Esophagus muscularis mucosa (tissue), 4 donors: ENCODE data around the gene NYAP2. TPM values are rescaled to one million over a fixed set of nuclear protein-coding genes. Genes with fewer than 3 reads are reported as not detected.

Experiments
- DNase-seq: peaks from one replicate; pipeline ENCODE4 v3.0.0-alpha.2; 2017; ENCODE audit errors: extremely low spot score
- H3K27ac ChIP-seq, 4 donors: fragments of 200-600 bp; sonication (generic); replicated peaks in 1 of 4; 1 replicate in 3 of 4; 2 replicates in 1 of 4; pipeline ENCODE4 v1.5.1; 2016 to 2019; ENCODE audit warnings: mild to moderate bottlenecking in 1 of 4
- H3K27me3 ChIP-seq, 4 donors: fragments of 200-600 bp; sonication (generic); one replicate each; pipeline versions ENCODE4 v1.5.1 to v1.6.0; 2016 to 2019
- H3K36me3 ChIP-seq, 4 donors: fragments of 200-600 bp; sonication (generic); one replicate each; pipeline ENCODE4 v1.5.1; 2016 to 2019
- H3K4me1 ChIP-seq, 4 donors: fragments of 200-600 bp; sonication (generic); one replicate each; pipeline ENCODE4 v1.5.1; 2016 to 2019
- H3K4me3 ChIP-seq, 4 donors: fragments of 200-600 bp; sonication (generic); 1 replicate in 2 of 4; 2 replicates in 2 of 4; pipeline ENCODE4 v1.5.1; 2016 to 2019; ENCODE audit warnings: mild to moderate bottlenecking in 4 of 4, moderate library complexity in 1 of 4
- H3K9me3 ChIP-seq, 4 donors: fragments of 200-600 bp; sonication (generic); 1 replicate in 3 of 4; 2 replicates in 1 of 4; pipeline ENCODE4 v1.5.1; 2016 to 2019
- EP300 ChIP-seq: sonication (generic); formaldehyde crosslinking; IDR thresholded peaks from one replicate; pipeline ENCODE4 v1.6.1; 2017; ENCODE audit warnings: antibody characterized with exemption
- POLR2A ChIP-seq: fragments of 450-650 bp; IDR thresholded peaks from one replicate; pipeline ENCODE4 v1.6.1; 2017; ENCODE audit warnings: antibody characterized with exemption, moderate library complexity, mild to moderate bottlenecking, low read depth
- POLR2AphosphoS5 ChIP-seq, 2 donors: sonication (generic); formaldehyde crosslinking; IDR thresholded peaks; one replicate each; pipeline ENCODE4 v1.6.1; 2017; ENCODE audit warnings: antibody characterized with exemption in 2 of 2
- WGBS: methylation state at CpG from one replicate; pipeline ENCODE4 v1.1.5; 2018; 5-methylcytosine and 5-hydroxymethylcytosine counted together
- intact Hi-C: fragments of 100-400 bp; cut with DNase I; formaldehyde crosslinking; loops from one replicate; pipeline ENCODE4 v1.15.1; 2023
- total RNA-seq, 4 donors: library from RNA; depleted of rRNA; stranded (reverse); fragments of >200 nt; gene quantifications; one replicate each; pipeline versions ENCODE4 v1.1.0 to v1.2.1, GENCODE V29; 2016
- TF ChIP-seq, protein P1 (sequence below), 3 experiments: fragments of 200-600 bp in 2 of 3; fragments of 450-650 bp in 1 of 3; sonication (generic) in 2 of 3; IDR thresholded peaks; one replicate each; pipeline ENCODE4 v1.5.1; 2017 to 2019; ENCODE audit warnings: antibody characterized with exemption in 3 of 3, mild to moderate bottlenecking in 2 of 3, moderate library complexity in 1 of 3

Gene NYAP2
- total RNA-seq, 4 donors from 2014 or later: under 0.01 to 0.26 (median 0.17) TPM; not detected in 1

DNA sequence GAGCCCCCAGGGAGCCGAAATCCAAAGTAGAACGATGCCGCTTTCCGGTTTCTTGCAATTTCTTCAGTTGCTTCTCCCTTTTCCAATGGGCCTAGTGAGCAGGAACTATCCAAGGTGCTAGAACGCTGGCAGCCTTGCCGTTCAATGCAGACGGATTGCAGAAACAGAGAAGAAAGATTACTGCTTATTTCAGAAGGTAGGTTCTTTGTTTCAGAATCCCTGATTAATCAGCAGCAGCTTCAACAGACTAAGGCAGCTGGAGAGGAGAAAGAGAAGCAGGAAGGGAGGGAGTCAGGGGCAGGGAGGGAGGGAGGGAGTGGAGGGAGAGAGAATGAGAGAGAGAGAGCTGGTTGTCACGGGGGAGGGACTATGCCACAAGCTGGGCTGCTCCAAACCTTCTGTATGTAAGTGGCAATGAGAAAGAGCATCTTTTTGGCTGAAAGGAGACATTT, 576 bp downstream of the NYAP2 start:
- WGBS: 11% methylated on average over 8 of the region's 8 CpGs
- Histone ChIP-seq H3K9me3 (no peaks in the 10 kb centered on the region), H3K36me3 (no peaks in the 10 kb centered on the region), H3K27me3 (no peaks in the 10 kb centered on the region), H3K27ac (no peak overlapping the region), H3K4me3 (no peak overlapping the region), H3K4me1 (no peaks in the 10 kb centered on the region)
- intact Hi-C loops: no loop called here
- TF ChIP-seq EP300 (no peak), POLR2A (no peak), POLR2AphosphoS5 (IDR thresholded peaks at IDR 0.05) (no peak)
- TF ChIP-seq, protein P1, sequence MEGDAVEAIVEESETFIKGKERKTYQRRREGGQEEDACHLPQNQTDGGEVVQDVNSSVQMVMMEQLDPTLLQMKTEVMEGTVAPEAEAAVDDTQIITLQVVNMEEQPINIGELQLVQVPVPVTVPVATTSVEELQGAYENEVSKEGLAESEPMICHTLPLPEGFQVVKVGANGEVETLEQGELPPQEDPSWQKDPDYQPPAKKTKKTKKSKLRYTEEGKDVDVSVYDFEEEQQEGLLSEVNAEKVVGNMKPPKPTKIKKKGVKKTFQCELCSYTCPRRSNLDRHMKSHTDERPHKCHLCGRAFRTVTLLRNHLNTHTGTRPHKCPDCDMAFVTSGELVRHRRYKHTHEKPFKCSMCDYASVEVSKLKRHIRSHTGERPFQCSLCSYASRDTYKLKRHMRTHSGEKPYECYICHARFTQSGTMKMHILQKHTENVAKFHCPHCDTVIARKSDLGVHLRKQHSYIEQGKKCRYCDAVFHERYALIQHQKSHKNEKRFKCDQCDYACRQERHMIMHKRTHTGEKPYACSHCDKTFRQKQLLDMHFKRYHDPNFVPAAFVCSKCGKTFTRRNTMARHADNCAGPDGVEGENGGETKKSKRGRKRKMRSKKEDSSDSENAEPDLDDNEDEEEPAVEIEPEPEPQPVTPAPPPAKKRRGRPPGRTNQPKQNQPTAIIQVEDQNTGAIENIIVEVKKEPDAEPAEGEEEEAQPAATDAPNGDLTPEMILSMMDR (IDR thresholded peaks at IDR 0.05): no peak
- no peak for DNase-seq

DNA sequence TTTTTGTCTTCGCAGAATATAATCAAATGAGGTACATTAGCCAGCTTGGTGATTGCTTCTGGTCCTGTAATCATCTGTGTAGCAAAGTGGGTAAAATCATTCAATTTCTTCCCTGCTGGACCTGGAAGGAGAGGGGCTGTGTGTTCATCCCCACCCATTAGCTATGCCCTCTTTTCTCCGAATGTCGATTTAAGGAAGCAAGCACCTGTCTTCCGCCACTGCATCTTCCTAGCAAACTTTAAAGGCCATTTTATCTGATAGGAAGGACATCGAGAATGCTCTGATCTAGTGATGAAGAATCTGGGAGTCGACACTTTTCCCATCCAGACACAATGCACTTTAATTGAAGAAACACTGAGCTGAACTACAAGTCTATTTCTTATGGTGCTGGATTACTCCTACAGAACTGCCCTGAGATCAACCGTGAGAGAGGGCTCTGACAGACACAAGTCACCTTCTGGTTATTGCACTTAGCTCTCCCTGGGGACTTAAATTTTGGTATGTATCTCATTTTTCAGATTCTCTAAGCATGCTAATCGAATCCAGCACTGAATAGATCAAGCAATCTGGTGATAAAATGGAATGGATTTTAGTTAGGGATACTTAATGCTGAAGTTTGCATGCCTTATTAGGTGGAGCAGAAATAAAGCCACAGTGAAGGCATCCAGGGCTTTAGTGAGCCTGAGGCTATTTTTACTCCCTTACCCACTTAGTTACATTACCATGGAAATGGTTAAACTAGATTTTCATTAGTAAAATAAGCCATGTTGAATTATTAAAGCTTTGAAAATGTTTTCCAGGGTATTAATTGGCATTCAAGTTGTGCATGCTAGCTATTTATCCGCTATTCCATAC, 1.3 kb downstream of the NYAP2 start:
- Histone ChIP-seq H3K4me3 (no peak overlapping the region), H3K9me3 (no peaks in the 10 kb centered on the region), H3K27ac (no peak overlapping the region), H3K27me3 (no peaks in the 10 kb centered on the region), H3K4me1 (no peaks in the 10 kb centered on the region), H3K36me3 (no peaks in the 10 kb centered on the region)
- no peak for TF ChIP-seq EP300
- TF ChIP-seq, protein P1 (IDR thresholded peaks at IDR 0.05): no peak
- no peak for TF ChIP-seq POLR2AphosphoS5 (IDR thresholded peaks at IDR 0.05)
- no peak for TF ChIP-seq POLR2A
- WGBS: 76% methylated on average over 9 of the region's 9 CpGs
- no peak for DNase-seq
- intact Hi-C loops: no loop called here

DNA sequence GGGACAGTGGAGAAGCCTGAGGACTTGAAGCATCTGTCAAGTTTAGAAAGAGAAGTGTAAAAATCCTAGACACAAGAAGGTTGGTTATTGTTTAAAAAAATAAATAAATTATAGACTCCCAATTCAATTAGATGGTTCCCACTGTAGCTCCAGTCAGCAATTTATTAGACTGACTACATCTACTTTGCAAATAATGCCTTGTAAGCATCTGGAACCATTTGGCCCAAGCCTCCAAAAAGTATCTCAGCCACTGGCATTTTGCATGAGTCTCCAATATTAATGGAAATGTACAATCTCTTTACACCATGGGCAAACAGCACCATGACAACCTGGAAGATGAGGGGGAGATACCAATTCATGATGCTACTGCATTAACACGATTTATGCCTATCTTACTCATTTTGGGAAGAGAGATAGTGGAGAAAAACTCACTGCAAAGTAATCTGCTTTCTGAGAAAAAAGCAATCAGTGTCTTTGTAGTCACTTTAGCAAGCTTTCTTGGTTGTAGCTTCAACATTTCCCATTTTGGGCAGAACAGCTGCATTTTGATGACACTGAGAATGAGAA, 2.8 kb downstream of the NYAP2 start:
- no peak overlapping the region for H3K4me3 ChIP-seq
- H3K27ac ChIP-seq: no peak overlapping the region
- intact Hi-C loops: no loop called here
- TF ChIP-seq POLR2AphosphoS5 (IDR thresholded peaks at IDR 0.05) (no peak), POLR2A (no peak)
- no peaks in the 10 kb centered on the region for H3K27me3 ChIP-seq
- WGBS: 60% methylated on average over 1 of the region's 1 CpG
- H3K9me3 ChIP-seq: no peaks in the 10 kb centered on the region
- DNase-seq: no peak
- H3K36me3 ChIP-seq: no peaks in the 10 kb centered on the region
- no peaks in the 10 kb centered on the region for H3K4me1 ChIP-seq

DNA sequence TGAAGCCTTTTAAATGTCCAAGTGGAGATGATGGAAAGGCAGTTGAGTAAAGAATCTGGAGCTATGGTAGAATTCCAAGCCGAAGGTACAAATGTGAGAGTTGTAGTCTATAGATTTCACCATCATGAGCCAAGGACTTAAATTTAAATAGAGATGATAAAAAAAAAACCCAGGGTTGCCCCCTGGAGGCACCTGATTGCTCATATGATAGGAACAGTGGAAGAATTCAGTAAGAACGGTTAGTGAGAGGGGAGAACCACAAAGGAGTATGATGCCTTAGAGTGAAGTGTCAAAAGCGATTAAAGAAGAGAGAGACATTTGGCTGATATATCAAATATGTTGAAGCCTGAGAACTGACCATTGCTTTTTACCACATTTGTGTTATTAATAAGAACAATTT, 11.9 kb downstream of the NYAP2 start:
- 79% methylated on average over 3 of the region's 3 CpGs for WGBS

DNA sequence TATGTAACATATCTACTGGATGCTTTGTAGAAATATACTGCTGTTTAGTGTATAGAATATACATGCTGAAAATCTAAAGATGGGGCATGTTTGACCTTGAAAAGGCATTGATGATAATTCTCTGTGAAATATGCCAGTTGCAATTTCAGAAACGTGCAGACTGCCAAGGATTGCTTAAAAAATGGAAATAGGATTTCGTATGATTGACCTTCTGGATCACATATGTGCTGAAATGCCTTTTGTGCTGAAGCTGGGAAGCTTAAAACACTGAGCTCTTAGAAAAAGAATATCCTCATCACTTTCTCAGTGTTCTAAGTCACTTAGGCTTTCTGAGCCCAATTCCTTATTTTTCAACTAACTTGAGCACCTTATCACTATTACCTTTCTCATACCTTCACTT, 14.3 kb downstream of the NYAP2 start:
- no peaks in the 10 kb centered on the region for H3K27me3 ChIP-seq
- intact Hi-C loops: no loop called here
- no peak for DNase-seq
- no peaks in the 10 kb centered on the region for H3K4me1 ChIP-seq
- no peaks in the 10 kb centered on the region for H3K9me3 ChIP-seq
- H3K36me3 ChIP-seq: no peaks in the 10 kb centered on the region
- H3K4me3 ChIP-seq: no peak overlapping the region
- no peak overlapping the region for H3K27ac ChIP-seq
- TF ChIP-seq POLR2A: no peak
- no peak for TF ChIP-seq POLR2AphosphoS5 (IDR thresholded peaks at IDR 0.05)
- TF ChIP-seq, protein P1 (IDR thresholded peaks at IDR 0.05): no peak
- no peak for TF ChIP-seq EP300
- 30% methylated on average over 2 of the region's 2 CpGs for WGBS

More for the DNA sequence above, 11.9 kb downstream of the NYAP2 start:
- no peak for TF ChIP-seq POLR2AphosphoS5 (IDR thresholded peaks at IDR 0.05)
- Histone ChIP-seq H3K36me3 (no peaks in the 10 kb centered on the region), H3K27me3 (no peaks in the 10 kb centered on the region), H3K4me1 (no peaks in the 10 kb centered on the region), H3K27ac (no peak overlapping the region), H3K9me3 (no peaks in the 10 kb centered on the region), H3K4me3 (no peak overlapping the region)
- DNase-seq: no peak
- intact Hi-C loops: no loop called here
